Body of pancreas (tissue), 4 donors: ENCODE measurements around the gene ATP2B2.

Experiments
- POLR2A ChIP-seq, 3 donors: fragments of 450-650 bp; IDR thresholded peaks; one replicate each; pipeline ENCODE4 v1.6.1; 2016; ENCODE audit warnings: antibody characterized with exemption in 3 of 3, mild to moderate bottlenecking in 2 of 3
- TF ChIP-seq, protein P1 (sequence below), 7 experiments: fragments of 450-650 bp in 4 of 7; fragments of 200-600 bp in 3 of 7; sonication (generic) in 3 of 7; IDR thresholded peaks; one replicate each; pipeline ENCODE4 v1.5.1; 2016 to 2019; ENCODE audit warnings: antibody characterized with exemption in 7 of 7

- TF ChIP-seq, protein P1, sequence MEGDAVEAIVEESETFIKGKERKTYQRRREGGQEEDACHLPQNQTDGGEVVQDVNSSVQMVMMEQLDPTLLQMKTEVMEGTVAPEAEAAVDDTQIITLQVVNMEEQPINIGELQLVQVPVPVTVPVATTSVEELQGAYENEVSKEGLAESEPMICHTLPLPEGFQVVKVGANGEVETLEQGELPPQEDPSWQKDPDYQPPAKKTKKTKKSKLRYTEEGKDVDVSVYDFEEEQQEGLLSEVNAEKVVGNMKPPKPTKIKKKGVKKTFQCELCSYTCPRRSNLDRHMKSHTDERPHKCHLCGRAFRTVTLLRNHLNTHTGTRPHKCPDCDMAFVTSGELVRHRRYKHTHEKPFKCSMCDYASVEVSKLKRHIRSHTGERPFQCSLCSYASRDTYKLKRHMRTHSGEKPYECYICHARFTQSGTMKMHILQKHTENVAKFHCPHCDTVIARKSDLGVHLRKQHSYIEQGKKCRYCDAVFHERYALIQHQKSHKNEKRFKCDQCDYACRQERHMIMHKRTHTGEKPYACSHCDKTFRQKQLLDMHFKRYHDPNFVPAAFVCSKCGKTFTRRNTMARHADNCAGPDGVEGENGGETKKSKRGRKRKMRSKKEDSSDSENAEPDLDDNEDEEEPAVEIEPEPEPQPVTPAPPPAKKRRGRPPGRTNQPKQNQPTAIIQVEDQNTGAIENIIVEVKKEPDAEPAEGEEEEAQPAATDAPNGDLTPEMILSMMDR (IDR thresholded peaks at IDR 0.05), result no peak
- no peak for TF ChIP-seq POLR2A (IDR thresholded peaks at IDR 0.05)
Observed at GRCh38 chr3:10472877-10473440, 32.4 kb downstream of the ATP2B2 start.
